Activated naive CD8-positive, alpha-beta T cell treated with anti-CD3 and anti-CD28 coated beads, Interleukin-2, amount 50 U/mL, for 24 hours (primary cell): ENCODE data around the gene PHACTR1.

ENCODE experiments used
- ATAC-seq: fragments of 150-1000 bp; cut with Tn5 transposase; one replicate; pipeline ENCODE4 v1.10.0; 2021
- DNase-seq: peaks from one replicate; pipeline ENCODE4 v3.0.0; 2021
- H3K27ac Mint-ChIP-seq: one replicate; pipeline ENCODE4 v1.8.0; 2021; ENCODE audit warnings: mild to moderate bottlenecking, mixed read lengths
- H3K27me3 Mint-ChIP-seq: one replicate; pipeline ENCODE4 v1.8.0; 2021; ENCODE audit warnings: mixed read lengths
- H3K36me3 Mint-ChIP-seq: one replicate; pipeline ENCODE4 v1.8.0; 2021; ENCODE audit warnings: low read depth, mixed read lengths
- H3K4me1 Mint-ChIP-seq: one replicate; pipeline ENCODE4 v1.8.0; 2021; ENCODE audit warnings: mixed read lengths
- H3K4me3 Mint-ChIP-seq: one replicate; pipeline ENCODE4 v1.8.0; 2021; ENCODE audit warnings: mild to moderate bottlenecking, moderate library complexity, mixed read lengths
- H3K9me3 Mint-ChIP-seq: one replicate; pipeline ENCODE4 v1.8.0; 2021; ENCODE audit warnings: mixed read lengths

The PHACTR1 gene

DNA sequence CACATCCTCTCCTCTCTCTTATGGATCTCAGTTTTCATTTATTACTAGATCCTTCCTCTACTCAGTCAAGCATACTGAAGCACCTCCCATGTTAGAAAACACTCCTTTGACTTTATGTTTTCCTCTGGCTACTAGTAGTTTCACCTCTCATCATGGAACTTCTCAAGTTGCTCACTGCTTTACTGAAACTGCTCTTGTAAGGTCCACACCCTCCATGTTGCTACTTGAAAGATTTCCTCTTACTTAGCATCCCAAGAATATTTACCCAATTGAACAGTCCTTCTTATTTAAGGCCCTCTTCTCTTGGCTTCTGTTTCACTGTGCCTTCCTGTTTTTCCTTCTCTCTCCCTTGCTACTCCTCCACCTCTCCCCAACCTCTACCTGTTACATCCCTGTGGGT lies 381.4 kb downstream of the PHACTR1 start:
- H3K4me3 Mint-ChIP-seq, result no peak overlapping the region
- H3K9me3 Mint-ChIP-seq, result no peaks in the 10 kb centered on the region
- no peaks in the 10 kb centered on the region for H3K36me3 Mint-ChIP-seq
- DNase-seq (no peak), ATAC-seq (no peak)
- no peak overlapping the region for H3K27ac Mint-ChIP-seq
- H3K27me3 Mint-ChIP-seq, result no peaks in the 10 kb centered on the region
- H3K4me1 Mint-ChIP-seq, result no peaks in the 10 kb centered on the region

GRCh38 chr6:13098793-13099570 lies 382.4 kb downstream of the PHACTR1 start:
- no peaks in the 10 kb centered on the region for H3K36me3 Mint-ChIP-seq
- no peak overlapping the region for H3K27ac Mint-ChIP-seq
- H3K9me3 Mint-ChIP-seq, result no peaks in the 10 kb centered on the region
- DNase-seq, result no peak
- H3K27me3 Mint-ChIP-seq, result no peaks in the 10 kb centered on the region
- H3K4me3 Mint-ChIP-seq, result no peak overlapping the region
- ATAC-seq, result no peak
- H3K4me1 Mint-ChIP-seq, result no peaks in the 10 kb centered on the region

DNA sequence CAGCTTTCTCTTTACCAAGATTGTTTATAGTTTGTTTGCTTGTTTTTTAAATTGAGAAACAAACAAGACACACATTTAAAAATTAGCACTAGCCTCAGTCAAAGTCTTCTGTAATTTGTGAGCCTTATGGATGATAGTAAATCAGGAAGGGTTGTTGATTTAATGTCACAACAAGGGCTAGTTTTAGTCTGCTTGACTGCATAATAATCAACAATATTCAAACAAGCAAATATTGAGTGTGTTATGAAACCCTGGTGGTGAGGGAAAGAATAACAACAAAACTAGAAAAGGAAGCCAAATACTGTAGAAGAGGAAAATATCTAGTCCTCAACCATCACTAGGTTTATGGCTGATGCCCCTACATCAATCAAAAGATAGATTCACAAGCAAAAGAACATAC lies 383.2 kb downstream of the PHACTR1 start:
- Mint-ChIP-seq H3K4me1 (no peaks in the 10 kb centered on the region), H3K36me3 (no peaks in the 10 kb centered on the region), H3K4me3 (no peak overlapping the region), H3K9me3 (no peaks in the 10 kb centered on the region), H3K27me3 (no peaks in the 10 kb centered on the region), H3K27ac (no peak overlapping the region)
- ATAC-seq, result no peak
- no peak for DNase-seq

- Mint-ChIP-seq H3K4me1 (no peaks in the 10 kb centered on the region), H3K36me3 (no peaks in the 10 kb centered on the region), H3K4me3 (no peak overlapping the region), H3K9me3 (no peaks in the 10 kb centered on the region), H3K27ac (no peak overlapping the region), H3K27me3 (peaks cover 4% of the 10 kb centered on the region)
- no peak for ATAC-seq
- no peak for DNase-seq
These were observed 384.8 kb downstream of the PHACTR1 start for GRCh38 chr6:13101409-13101808.

DNA sequence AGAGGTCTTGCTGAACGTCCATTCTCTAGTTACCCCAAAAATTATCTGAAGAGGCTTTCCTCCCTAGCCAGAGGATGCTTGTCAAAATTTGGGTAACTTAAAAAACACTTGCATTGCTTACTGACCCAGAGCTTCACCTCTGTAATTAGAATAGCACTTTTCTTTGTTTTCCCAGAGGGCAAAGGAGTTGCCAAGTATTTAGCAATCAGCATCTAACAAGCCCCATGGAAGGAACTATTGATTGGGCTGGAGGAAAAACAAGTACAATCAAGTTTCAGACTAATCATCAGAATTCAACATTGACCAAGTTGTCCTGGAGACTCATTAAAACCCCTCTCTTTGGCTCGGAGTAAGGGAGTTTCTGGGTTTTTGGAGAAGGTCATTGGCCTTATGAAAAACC lies 385.4 kb downstream of the PHACTR1 start:
- Mint-ChIP-seq H3K4me1 (no peaks in the 10 kb centered on the region), H3K4me3 (no peak overlapping the region), H3K9me3 (no peaks in the 10 kb centered on the region), H3K36me3 (no peaks in the 10 kb centered on the region), H3K27ac (no peak overlapping the region), H3K27me3 (peaks cover 4% of the 10 kb centered on the region)
- no peak for DNase-seq
- ATAC-seq, result no peak

DNA sequence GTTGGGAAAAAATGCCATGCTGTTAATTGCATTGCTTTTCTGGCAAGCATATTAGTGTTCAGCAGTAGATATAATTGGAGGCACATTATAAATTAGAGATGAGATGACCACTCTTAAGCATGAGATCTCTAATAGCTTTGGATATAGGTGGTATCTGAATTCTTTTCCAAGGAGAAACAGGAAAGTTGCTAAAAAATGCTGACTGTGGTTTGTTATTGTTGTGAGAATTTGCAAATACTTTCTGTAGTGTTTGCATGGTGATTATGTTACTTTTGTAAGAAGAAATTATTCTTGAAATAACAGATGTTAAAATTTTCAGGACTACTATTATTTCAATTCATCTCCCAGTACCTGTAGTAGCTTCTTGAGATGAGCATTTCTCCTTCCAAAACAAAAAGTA lies 386.6 kb downstream of the PHACTR1 start:
- no peaks in the 10 kb centered on the region for H3K4me1 Mint-ChIP-seq
- H3K27me3 Mint-ChIP-seq, result peaks cover 4% of the 10 kb centered on the region
- H3K27ac Mint-ChIP-seq, result no peak overlapping the region
- H3K9me3 Mint-ChIP-seq, result no peaks in the 10 kb centered on the region
- no peak overlapping the region for H3K4me3 Mint-ChIP-seq
- no peak for DNase-seq
- H3K36me3 Mint-ChIP-seq, result no peaks in the 10 kb centered on the region
- ATAC-seq, result no peak

DNA sequence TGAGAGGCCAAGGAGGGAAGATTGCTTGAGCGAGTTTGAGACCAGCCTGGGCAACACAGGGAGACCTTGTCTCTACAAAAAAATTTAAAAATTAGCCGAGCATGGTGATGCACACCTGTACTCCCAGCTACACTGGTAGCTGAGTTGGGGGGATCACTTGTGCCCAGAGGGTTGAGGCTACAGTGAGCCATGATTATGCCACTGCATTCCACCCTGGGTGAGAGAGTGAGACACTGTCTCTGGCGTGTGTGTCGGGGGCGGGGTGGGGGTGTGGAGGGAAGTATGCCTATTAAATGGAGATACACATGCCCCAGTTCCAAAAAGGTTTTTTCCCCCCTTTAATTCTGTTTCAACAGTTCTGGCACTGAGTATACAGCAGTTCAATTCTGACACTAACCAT lies 388.6 kb downstream of the PHACTR1 start:
- ATAC-seq (no peak), DNase-seq (no peak)
- Mint-ChIP-seq H3K27me3 (peaks cover 4% of the 10 kb centered on the region), H3K27ac (no peak overlapping the region), H3K4me1 (no peaks in the 10 kb centered on the region), H3K4me3 (no peak overlapping the region), H3K36me3 (no peaks in the 10 kb centered on the region), H3K9me3 (no peaks in the 10 kb centered on the region)

DNA sequence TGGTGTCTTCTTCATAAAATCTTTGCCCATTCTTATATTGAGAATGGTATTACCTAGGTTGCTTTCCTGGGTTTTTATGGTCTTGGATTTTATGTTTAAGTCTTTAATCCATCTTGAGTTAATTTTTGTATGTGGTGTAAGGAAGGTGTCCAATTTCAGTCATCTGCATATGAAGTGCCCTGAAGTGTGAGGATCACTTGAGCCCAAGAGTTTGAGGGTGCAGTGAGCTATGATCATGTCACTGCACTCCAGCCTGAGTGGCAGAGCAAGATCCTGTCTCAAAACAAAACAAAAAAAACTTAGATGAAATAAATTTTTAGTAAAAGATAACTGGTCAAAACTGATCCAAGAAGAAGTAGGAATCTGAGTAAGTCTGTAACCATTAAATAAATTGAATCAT lies 396.4 kb downstream of the PHACTR1 start:
- no peaks in the 10 kb centered on the region for H3K4me1 Mint-ChIP-seq
- no peak for ATAC-seq
- H3K36me3 Mint-ChIP-seq, result peaks cover 1% of the 10 kb centered on the region
- H3K27me3 Mint-ChIP-seq, result peaks cover 18% of the 10 kb centered on the region
- H3K4me3 Mint-ChIP-seq, result no peak overlapping the region
- peaks cover 15% of the 10 kb centered on the region for H3K9me3 Mint-ChIP-seq
- DNase-seq, result no peak
- H3K27ac Mint-ChIP-seq, result no peak overlapping the region

DNA sequence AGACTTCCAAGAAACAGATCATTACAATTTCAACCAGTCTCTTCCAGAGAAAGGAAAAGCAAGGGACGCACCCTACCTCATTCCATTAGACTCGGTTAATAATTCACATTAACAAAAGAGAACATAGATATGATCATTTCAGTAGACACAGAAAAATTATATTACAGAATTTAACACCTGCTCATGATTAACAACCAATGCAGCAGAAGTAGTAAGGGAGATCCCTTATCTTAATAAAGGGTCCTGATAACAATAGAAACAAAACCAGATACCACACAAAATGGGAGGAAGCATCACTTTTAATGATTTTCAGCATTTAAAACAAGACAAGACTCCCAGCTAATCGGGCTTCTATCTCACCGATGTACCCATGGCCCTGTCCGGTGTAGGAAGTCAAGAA lies 396.8 kb downstream of the PHACTR1 start:
- no peak for ATAC-seq
- no peaks in the 10 kb centered on the region for H3K4me1 Mint-ChIP-seq
- H3K27me3 Mint-ChIP-seq, result peaks cover 18% of the 10 kb centered on the region

DNA sequence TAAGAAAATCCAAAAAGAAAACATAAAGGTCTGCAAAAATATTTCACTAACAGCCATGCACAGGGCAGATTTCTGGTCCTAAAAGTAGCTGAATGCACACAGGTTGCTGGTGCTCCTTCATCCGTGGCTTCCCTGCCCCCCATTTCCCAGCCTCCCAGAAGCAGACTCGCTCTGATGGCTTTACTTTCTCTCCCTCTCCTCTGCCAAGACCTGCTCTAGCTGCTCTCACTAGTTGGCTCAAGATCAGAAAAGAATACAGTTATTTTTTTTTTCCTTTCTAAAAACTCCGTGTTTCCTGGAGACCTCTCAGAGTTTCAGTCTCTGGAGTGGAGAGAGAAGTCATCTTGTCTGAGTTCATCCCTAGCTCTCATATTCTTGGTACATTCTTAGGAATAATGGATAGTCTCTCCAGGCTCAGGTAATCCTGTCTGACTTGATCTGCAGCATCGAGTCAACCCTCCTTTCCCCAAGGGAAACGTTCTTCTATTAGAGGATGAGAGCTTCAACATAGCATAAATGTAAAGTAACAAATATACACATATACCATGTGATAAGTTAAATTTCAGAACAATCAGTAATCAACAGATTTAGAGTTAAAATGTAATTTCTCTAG lies 397.5 kb downstream of the PHACTR1 start:
- no peak overlapping the region for H3K4me3 Mint-ChIP-seq
- H3K36me3 Mint-ChIP-seq, result peaks cover 1% of the 10 kb centered on the region
- DNase-seq (no peak), ATAC-seq (no peak)
- peaks cover 15% of the 10 kb centered on the region for H3K9me3 Mint-ChIP-seq
- peaks cover 18% of the 10 kb centered on the region for H3K27me3 Mint-ChIP-seq
- no peak overlapping the region for H3K27ac Mint-ChIP-seq
- no peaks in the 10 kb centered on the region for H3K4me1 Mint-ChIP-seq

More for the DNA sequence above, 396.8 kb downstream of the PHACTR1 start:
- no peak overlapping the region for H3K4me3 Mint-ChIP-seq
- H3K9me3 Mint-ChIP-seq, result peaks cover 15% of the 10 kb centered on the region
- H3K36me3 Mint-ChIP-seq, result peaks cover 1% of the 10 kb centered on the region
- no peak overlapping the region for H3K27ac Mint-ChIP-seq
- no peak for DNase-seq

GRCh38 chr6:13116155-13116554 lies 399.6 kb downstream of the PHACTR1 start:
- H3K27me3 Mint-ChIP-seq, result peaks cover 22% of the 10 kb centered on the region
- H3K27ac Mint-ChIP-seq, result no peak overlapping the region
- peaks cover 1% of the 10 kb centered on the region for H3K36me3 Mint-ChIP-seq
- H3K4me3 Mint-ChIP-seq, result no peak overlapping the region
- ATAC-seq (no peak), DNase-seq (no peak)
- H3K4me1 Mint-ChIP-seq, result no peaks in the 10 kb centered on the region
- peaks cover 7% of the 10 kb centered on the region for H3K9me3 Mint-ChIP-seq

DNA sequence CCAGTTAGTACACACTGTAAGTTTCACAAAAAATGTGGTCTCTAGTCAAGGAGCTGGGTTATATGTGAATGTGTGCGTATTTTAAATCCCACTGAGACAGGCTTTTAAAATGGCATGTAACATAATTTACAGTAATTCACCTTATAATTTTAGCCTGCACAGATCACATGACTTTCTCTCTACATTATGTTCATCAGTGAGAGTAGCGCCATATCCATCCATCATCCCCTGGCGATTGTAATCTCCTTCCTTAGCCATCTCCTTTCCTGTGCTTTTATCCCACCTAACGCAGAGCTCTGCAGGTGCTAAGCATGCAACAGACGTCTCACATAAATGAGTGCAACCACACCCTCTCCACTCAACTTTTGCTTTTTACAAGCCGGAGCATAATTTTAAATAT lies 401.0 kb downstream of the PHACTR1 start:
- peaks cover 17% of the 10 kb centered on the region for H3K27me3 Mint-ChIP-seq

DNA sequence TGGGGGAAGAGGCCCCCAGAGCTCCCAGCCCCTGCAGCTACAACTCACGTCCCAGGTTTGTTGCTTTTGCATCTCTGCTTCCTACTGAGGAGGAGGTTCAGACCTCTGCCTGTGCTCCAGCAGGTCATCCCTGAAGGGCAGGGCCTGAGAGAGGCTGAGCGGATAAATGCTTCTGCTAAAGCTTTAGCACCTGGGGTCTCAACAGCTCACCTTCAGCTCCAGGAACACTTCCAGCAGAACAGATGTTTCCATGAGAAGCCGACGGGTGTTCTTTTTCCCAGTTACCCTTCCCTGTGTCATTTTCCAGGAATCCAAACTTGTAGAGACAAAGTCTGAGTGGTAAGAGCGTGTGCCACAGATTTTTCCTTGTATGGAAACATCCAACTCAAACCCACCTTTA lies 403.0 kb downstream of the PHACTR1 start:
- no peak for ATAC-seq
- no peaks in the 10 kb centered on the region for H3K4me1 Mint-ChIP-seq
- no peak for DNase-seq
- no peak overlapping the region for H3K4me3 Mint-ChIP-seq
- H3K9me3 Mint-ChIP-seq, result no peaks in the 10 kb centered on the region
- no peak overlapping the region for H3K27ac Mint-ChIP-seq
- peaks cover 11% of the 10 kb centered on the region for H3K27me3 Mint-ChIP-seq
- H3K36me3 Mint-ChIP-seq, result no peaks in the 10 kb centered on the region

More for the DNA sequence above, 401.0 kb downstream of the PHACTR1 start:
- no peak overlapping the region for H3K4me3 Mint-ChIP-seq
- DNase-seq (no peak), ATAC-seq (no peak)
- no peaks in the 10 kb centered on the region for H3K9me3 Mint-ChIP-seq
- no peaks in the 10 kb centered on the region for H3K36me3 Mint-ChIP-seq
- H3K4me1 Mint-ChIP-seq, result no peaks in the 10 kb centered on the region
- H3K27ac Mint-ChIP-seq, result no peak overlapping the region

DNA sequence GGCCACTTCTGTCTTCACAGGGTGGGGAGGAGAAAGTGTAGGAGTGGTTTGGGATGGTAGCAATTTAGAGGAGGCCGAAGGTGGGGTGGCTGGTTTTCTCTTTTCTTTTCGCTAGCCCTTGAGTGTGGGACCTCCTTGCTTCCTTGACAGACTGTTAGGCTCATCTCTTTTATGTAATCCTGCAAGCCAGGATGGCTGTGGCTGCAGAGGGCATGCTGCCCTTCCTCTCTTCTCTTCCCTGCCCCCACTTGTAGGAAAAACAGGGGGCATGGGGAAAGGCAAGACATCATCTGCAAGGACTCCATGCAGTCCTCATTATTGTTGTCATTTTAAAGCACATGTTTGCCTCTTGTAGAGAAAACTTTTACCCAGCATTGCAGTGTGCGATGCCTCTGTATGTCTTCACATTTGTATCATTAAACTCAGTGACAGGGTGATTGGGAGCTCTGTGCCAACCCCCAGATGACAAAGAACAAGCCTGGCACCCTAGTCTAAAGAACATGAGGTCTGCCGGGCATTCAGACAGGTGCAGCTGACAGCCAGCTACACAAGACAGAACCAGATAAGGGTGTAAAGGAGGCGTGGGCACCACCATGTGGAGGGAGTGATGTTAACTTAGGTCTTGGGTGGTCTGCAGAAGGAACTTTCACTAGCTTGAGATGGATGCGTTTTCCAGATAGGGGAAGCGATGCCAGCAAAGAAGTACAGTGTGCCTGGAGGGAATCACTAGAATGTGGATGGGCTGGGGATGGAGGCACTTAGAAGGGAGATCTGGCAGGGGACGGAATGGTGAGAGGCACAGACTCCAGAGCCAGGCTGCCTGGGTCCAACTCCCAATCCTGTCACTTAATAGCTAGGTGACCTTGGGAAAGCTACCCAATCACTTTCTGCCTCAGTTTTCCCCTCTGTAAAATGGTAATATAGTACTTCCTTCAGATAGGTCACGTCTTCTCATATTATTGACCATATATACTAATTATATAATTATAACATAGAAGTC lies 404.2 kb downstream of the PHACTR1 start:
- no peak for ATAC-seq

More for the DNA sequence above, 404.2 kb downstream of the PHACTR1 start:
- Mint-ChIP-seq H3K27ac (no peak overlapping the region), H3K27me3 (peaks cover 8% of the 10 kb centered on the region), H3K9me3 (no peaks in the 10 kb centered on the region), H3K4me1 (no peaks in the 10 kb centered on the region), H3K36me3 (no peaks in the 10 kb centered on the region), H3K4me3 (no peak overlapping the region)
- DNase-seq, result no peak
